H1 (cell line): ENCODE data around the gene CPNE5. TPM values are rescaled to one million over a fixed set of nuclear protein-coding genes. Genes with fewer than 3 reads are reported as not detected.

Experiments
- CTCF ChIA-PET: fragments of 300-600 bp; sonication (Branson Sonifier 250); formaldehyde crosslinking; loops from one replicate; lab custom pipeline; 2021; ENCODE audit not compliant: partially characterized antibody; lab: Charles Lee
- POLR2A ChIA-PET: fragments of 300-600 bp; sonication (Branson Sonifier 250); formaldehyde crosslinking; loops from one replicate; lab custom pipeline; 2021; ENCODE audit warnings: inconsistent platforms; ENCODE audit not compliant: partially characterized antibody; lab: Charles Lee
- DNase-seq, 2 experiments: peaks; one replicate each; pipeline versions ENCODE4 v3.0.0 to v3.0.0-alpha.2; 2010 to 2022; ENCODE audit warnings: low spot score in 2 of 2, low read depth in 1 of 2, mixed read lengths in 1 of 2
- FAIRE-seq: peaks from 2 replicates; lab custom pipeline; 2011; peaks lifted over from hg19 to GRCh38; lab: Jason Lieb, UNC
- H2AFZ ChIP-seq: 2 replicates; pipeline ENCODE4 v1.8.1; 2012; ENCODE audit warnings: low read length, inconsistent platforms
- H2AK5ac ChIP-seq: 2 replicates; pipeline ENCODE4 v1.6.1; 2013; ENCODE audit warnings: low read depth, low read length
- H2BK120ac ChIP-seq: replicated peaks from 2 replicates; pipeline ENCODE3; 2013; ENCODE audit warnings: low read depth, low read length, inconsistent platforms
- H2BK12ac ChIP-seq: 2 replicates; pipeline ENCODE4 v1.6.1; 2013; ENCODE audit warnings: low read depth, low read length
- H2BK15ac ChIP-seq: 2 replicates; pipeline ENCODE4 v1.6.1; 2013; ENCODE audit warnings: low read length
- H2BK20ac ChIP-seq: 2 replicates; pipeline ENCODE4 v1.6.1; 2013; ENCODE audit warnings: low read length
- H2BK5ac ChIP-seq: 2 replicates; pipeline ENCODE4 v1.6.1; 2013; ENCODE audit warnings: low read depth, low read length
- H3K14ac ChIP-seq: 2 replicates; pipeline ENCODE4 v1.6.1; 2013; ENCODE audit warnings: inconsistent platforms; ENCODE audit not compliant: insufficient read length
- H3K18ac ChIP-seq: 2 replicates; pipeline ENCODE4 v1.6.1; 2013; ENCODE audit warnings: low read length; ENCODE audit errors: extremely low read depth
- H3K23ac ChIP-seq: 2 replicates; pipeline ENCODE4 v1.6.1; 2013; ENCODE audit warnings: inconsistent platforms; ENCODE audit not compliant: insufficient read length
- H3K23me2 ChIP-seq: 2 replicates; pipeline ENCODE4 v1.6.1; 2013; ENCODE audit warnings: low read depth, low read length
- H3K27ac ChIP-seq: 2 replicates; pipeline ENCODE4 v1.6.1; 2011; ENCODE audit warnings: low read depth, low read length, inconsistent platforms
- H3K27me3 ChIP-seq, 4 experiments: replicated peaks in 1 of 4; 1 replicate in 1 of 4; 2 replicates in 3 of 4; pipeline versions ENCODE4 v1.6.1 to v1.8.1; 2011 to 2013; ENCODE audit warnings: low read length in 3 of 4, mild to moderate bottlenecking in 3 of 4, inconsistent platforms in 2 of 4, mixed read lengths in 2 of 4, moderate library complexity in 1 of 4; ENCODE audit not compliant: control insufficient read depth in 3 of 4, insufficient read depth in 3 of 4; ENCODE audit errors: extremely low read depth in 1 of 4
- H3K36me3 ChIP-seq, 4 experiments: 2 replicates each; pipeline versions ENCODE4 v1.6.1 to v1.8.1; 2011 to 2013; ENCODE audit warnings: mild to moderate bottlenecking in 4 of 4, low read length in 3 of 4, moderate library complexity in 2 of 4, control low read depth in 1 of 4, inconsistent platforms in 1 of 4; ENCODE audit not compliant: insufficient read depth in 4 of 4, control insufficient read depth in 2 of 4
- H3K4ac ChIP-seq: replicated peaks from 2 replicates; pipeline ENCODE3; 2013; ENCODE audit warnings: low read length, low read depth, mixed read lengths, inconsistent platforms; ENCODE audit not compliant: insufficient read length
- H3K4me1 ChIP-seq, 4 experiments: replicated peaks in 1 of 4; 1 replicate in 1 of 4; 2 replicates in 3 of 4; pipeline versions ENCODE4 v1.6.1 to v1.8.1; 2011 to 2013; ENCODE audit warnings: low read length in 3 of 4, inconsistent platforms in 2 of 4, mixed read lengths in 1 of 4; ENCODE audit not compliant: insufficient read depth in 4 of 4, control insufficient read depth in 3 of 4
- H3K4me2 ChIP-seq, 2 experiments: 2 replicates each; pipeline versions ENCODE4 v1.6.1 to v1.8.1; 2011 to 2013; ENCODE audit warnings: low read depth in 2 of 2, low read length in 2 of 2, control low read depth in 1 of 2, inconsistent platforms in 1 of 2, mild to moderate bottlenecking in 1 of 2; ENCODE audit not compliant: insufficient read depth in 1 of 2
- H3K4me3 ChIP-seq, 4 experiments: fragments of 200-600, 300-600 bp in 1 of 4; sonication (generic), shearing (Covaris generic), sonication (Bioruptor Twin) in 1 of 4; 2 replicates each; pipeline versions ENCODE4 v1.5.1 to v1.8.1; 2011 to 2016; ENCODE audit warnings: low read length in 4 of 4, low read depth in 3 of 4, control low read depth in 2 of 4, inconsistent platforms in 2 of 4, mild to moderate bottlenecking in 2 of 4, mixed read lengths in 1 of 4, moderate library complexity in 1 of 4; ENCODE audit not compliant: insufficient read depth in 2 of 4; ENCODE audit errors: extremely low read depth in 1 of 4
- H3K56ac ChIP-seq: replicated peaks from 2 replicates; pipeline ENCODE3; 2013; ENCODE audit warnings: low read depth, mild to moderate bottlenecking, mixed read lengths, low read length, inconsistent platforms; ENCODE audit not compliant: insufficient read length
- H3K79me1 ChIP-seq: 2 replicates; pipeline ENCODE4 v1.6.1; 2013; ENCODE audit warnings: low read depth, low read length, control low read depth
- H3K79me2 ChIP-seq, 2 experiments: 2 replicates each; pipeline versions ENCODE4 v1.6.1 to v1.8.1; 2012 to 2013; ENCODE audit warnings: low read length in 2 of 2, mild to moderate bottlenecking in 2 of 2, inconsistent platforms in 1 of 2; ENCODE audit not compliant: insufficient read depth in 2 of 2, control insufficient read depth in 1 of 2
- H3K9ac ChIP-seq, 4 experiments: replicated peaks in 1 of 4; 1 replicate in 1 of 4; 2 replicates in 3 of 4; pipeline versions ENCODE4 v1.6.1 to v1.8.1; 2011 to 2013; ENCODE audit warnings: low read depth in 3 of 4, low read length in 3 of 4, control low read depth in 2 of 4, mild to moderate bottlenecking in 2 of 4, moderate library complexity in 2 of 4, inconsistent platforms in 1 of 4; ENCODE audit errors: extremely low read depth in 1 of 4
- H3K9me3 ChIP-seq, 2 experiments: 2 replicates each; pipeline versions ENCODE4 v1.6.1 to v1.8.1; 2012 to 2013; ENCODE audit warnings: mild to moderate bottlenecking in 2 of 2, moderate library complexity in 2 of 2, control low read depth in 1 of 2, inconsistent platforms in 1 of 2, low read depth in 1 of 2, low read length in 1 of 2, mixed read lengths in 1 of 2; ENCODE audit not compliant: insufficient read depth in 2 of 2
- H4K20me1 ChIP-seq, 2 experiments: replicated peaks in 1 of 2; 2 replicates each; pipeline versions ENCODE3 to v1.8.1; 2011 to 2013; ENCODE audit warnings: inconsistent platforms in 2 of 2, low read length in 2 of 2, mild to moderate bottlenecking in 1 of 2; ENCODE audit not compliant: insufficient read depth in 2 of 2, control insufficient read depth in 1 of 2
- H4K5ac ChIP-seq: 2 replicates; pipeline ENCODE4 v1.6.1; 2013; ENCODE audit warnings: low read length, low read depth, mixed read lengths, inconsistent platforms; ENCODE audit not compliant: insufficient read length
- H4K8ac ChIP-seq: 2 replicates; pipeline ENCODE4 v1.8.0; 2013; ENCODE audit warnings: mild to moderate bottlenecking, moderate library complexity, low read length, inconsistent platforms; ENCODE audit not compliant: insufficient read depth; ENCODE audit errors: extremely low read depth
- H4K91ac ChIP-seq: replicated peaks from 2 replicates; pipeline ENCODE3; 2013; ENCODE audit warnings: low read length, mixed read lengths, inconsistent platforms; ENCODE audit not compliant: insufficient read length
- ATF2 ChIP-seq: IDR thresholded peaks from 2 replicates; pipeline ENCODE4 v1.6.1; 2012; ENCODE audit warnings: low read length, inconsistent platforms
- CBX5 ChIP-seq: fragments of 300-800, 300-1000 bp; sonication (generic); IDR thresholded peaks from 2 replicates; pipeline ENCODE4 v1.7.1; 2016; ENCODE audit warnings: antibody characterized with exemption, low read length, low read depth
- CBX8 ChIP-seq: fragments of 300-800, 300-1000 bp; sonication (generic); IDR thresholded peaks from 2 replicates; pipeline ENCODE4 v1.7.1; 2016; ENCODE audit warnings: low read depth, low read length, borderline replicate concordance
- CTBP2 ChIP-seq: IDR thresholded peaks from 2 replicates; pipeline ENCODE4 v1.7.0; 2011; ENCODE audit warnings: borderline replicate concordance, mild to moderate bottlenecking, moderate library complexity, mixed read lengths, low read length; ENCODE audit not compliant: insufficient read depth, insufficient read length
- EGR1 ChIP-seq: IDR thresholded peaks from 2 replicates; pipeline ENCODE4 v1.6.1; 2011; ENCODE audit warnings: low read depth, low read length, borderline replicate concordance
- FOSL1 ChIP-seq: IDR thresholded peaks from 2 replicates; pipeline ENCODE4 v1.6.1; 2011; ENCODE audit warnings: mild to moderate bottlenecking, low read depth, low read length, moderate library complexity; ENCODE audit not compliant: insufficient read depth
- JUN ChIP-seq: IDR thresholded peaks from 2 replicates; pipeline ENCODE4 v1.6.1; 2011; ENCODE audit warnings: low read depth, mild to moderate bottlenecking, improper control_type of control experiment, low read length
- NANOG ChIP-seq: IDR thresholded peaks from 2 replicates; pipeline ENCODE4 v1.6.1; 2011; ENCODE audit warnings: low read length, low read depth, mild to moderate bottlenecking, inconsistent platforms; ENCODE audit not compliant: insufficient read depth, poor library complexity, severe bottlenecking
- RFX5 ChIP-seq: IDR thresholded peaks from 2 replicates; pipeline ENCODE4 v1.6.1; 2011; ENCODE audit warnings: low read depth, low read length, improper control_type of control experiment, borderline replicate concordance
- RXRA ChIP-seq: IDR thresholded peaks from 2 replicates; pipeline ENCODE4 v1.6.1; 2011; ENCODE audit warnings: low read depth, mild to moderate bottlenecking, low read length, moderate library complexity; ENCODE audit not compliant: insufficient read depth
- SIN3A ChIP-seq, 2 experiments: IDR thresholded peaks in 1 of 2; conservative IDR thresholded peaks in 1 of 2; 2 replicates each; pipeline ENCODE4 v1.6.1; 2011 to 2012; ENCODE audit warnings: low read length in 2 of 2, improper control_type of control experiment in 1 of 2, low read depth in 1 of 2, mild to moderate bottlenecking in 1 of 2
- SP4 ChIP-seq: IDR thresholded peaks from 2 replicates; pipeline ENCODE4 v1.6.1; 2012; ENCODE audit warnings: low read length, inconsistent platforms
- WGBS, 2 experiments: shearing (Covaris generic) in 1 of 2; methylation state at CpG; one replicate each; pipeline versions ENCODE4 v1.1.6 to v1.1.7; 2013 to 2015; ENCODE audit warnings: low lambda C conversion rate in 2 of 2, mixed read lengths in 2 of 2, inconsistent platforms in 1 of 2, low coverage in 1 of 2, missing lambda C conversion rate in 1 of 2; ENCODE audit not compliant: insufficient replicate concordance in 2 of 2, insufficient coverage in 1 of 2, insufficient read length in 1 of 2; ENCODE audit errors: extremely low coverage in 1 of 2, missing lambda C conversion rate in 1 of 2; 5-methylcytosine and 5-hydroxymethylcytosine counted together
- polyA plus RNA-seq, 7 experiments: library from polyadenylated mRNA; depleted of rRNA in 3 of 7; stranded (reverse) in 5 of 7; unstranded in 2 of 7; fragments of >200 nt in 5 of 7; fragments of 200-250 nt in 2 of 7; gene quantifications; 1 replicate in 5 of 7; 2 replicates in 1 of 7; 4 replicates in 1 of 7; pipeline versions ENCODE4 v1.2.1 to v1.2.3, GENCODE V29; 2011 to 2013; ENCODE audit warnings: missing spikeins in 2 of 7, mixed read lengths in 2 of 7
- total RNA-seq: library from RNA; stranded (reverse); fragmentation: NEBNext Ultra II Directional; extraction: Animal tissue kit (Norgen Biotek cat#: 25700); gene quantifications from 2 replicates; pipeline ENCODE4 v1.2.1, GENCODE V29; 2021

CPNE5 gene
- total and polyA plus RNA-seq, 2 of the 8 experiments (the other 6 are each of a cell fraction or from before 2014, with no cell fraction given) = 0.88 to 1.8 TPM

- no peak overlapping the region for H4K8ac ChIP-seq
- TF ChIP-seq SP4 (no peak), NANOG (no peak), ATF2 (no peak), SIN3A (conservative IDR thresholded peaks at IDR 0.05 in 1 of 2, IDR thresholded peaks at IDR 0.05 in 1 of 2; ENCODE audit: low read depth in 1 of 2, low read length in 2 of 2) (no peak), RXRA (no peak), CBX5 (no peak), EGR1 (no peak), CBX8 (no peak), JUN (no peak), FOSL1 (no peak), CTBP2 (no peak), RFX5 (no peak)
Measured at GRCh38 chr6:36803482-36803881, 35.8 kb downstream of the CPNE5 start.

More at GRCh38 chr6:36803482-36803881, 35.8 kb downstream of the CPNE5 start:
- Histone ChIP-seq H2AFZ (no peak overlapping the region), H3K27ac (no peak overlapping the region), H3K4me2 (no peak overlapping the region), H3K23me2 (no peaks in the 10 kb centered on the region), H3K27me3 (no peaks in the 10 kb centered on the region; a peak in 2 of 7 replicates), H2BK120ac (no peak overlapping the region), H3K79me2 (no peaks in the 10 kb centered on the region), H2BK20ac (no peak overlapping the region), H3K4me3 (no peak overlapping the region), H2BK12ac (no peak overlapping the region), H3K36me3 (no peaks in the 10 kb centered on the region; a peak in 1 of 8 replicates), H2AK5ac (no peak overlapping the region), H4K91ac (no peak overlapping the region), H3K9me3 (no peaks in the 10 kb centered on the region), H2BK15ac (no peak overlapping the region), H3K56ac (no peak overlapping the region), H2BK5ac (no peak overlapping the region), H3K79me1 (no peaks in the 10 kb centered on the region), H4K5ac (no peak overlapping the region), H3K18ac (no peak overlapping the region), H3K14ac (no peak overlapping the region), H3K4ac (no peak overlapping the region), H3K9ac (no peak overlapping the region), H3K23ac (no peak overlapping the region), H3K4me1 (peaks cover 3 to 21% (median 4%) of the 10 kb centered on the region in 4 experiments; a peak in 4 of 7 replicates), H4K20me1 (no peaks in the 10 kb centered on the region)
- FAIRE-seq = no peak
- CTCF ChIA-PET = interaction anchor here (1.1 to 1.8 kb wide), 3 partner anchors 37 to 48 kb away, joined by 3 to 13 read pairs (median 3); no protein-coding TSS in a partner anchor
- no peak for DNase-seq
- POLR2A ChIA-PET = interaction anchor here (2.0 kb wide), 1 partner anchor 41 kb away, joined by 5 read pairs; no protein-coding TSS in a partner anchor
- 88% methylated on average over 6 of the region's 6 CpGs; no CpG with 5 or more reads in 1 of the 2 experiments for WGBS, 2 experiments
